ENCODE measurements around the gene SKAP1.

SKAP1 gene

DNA sequence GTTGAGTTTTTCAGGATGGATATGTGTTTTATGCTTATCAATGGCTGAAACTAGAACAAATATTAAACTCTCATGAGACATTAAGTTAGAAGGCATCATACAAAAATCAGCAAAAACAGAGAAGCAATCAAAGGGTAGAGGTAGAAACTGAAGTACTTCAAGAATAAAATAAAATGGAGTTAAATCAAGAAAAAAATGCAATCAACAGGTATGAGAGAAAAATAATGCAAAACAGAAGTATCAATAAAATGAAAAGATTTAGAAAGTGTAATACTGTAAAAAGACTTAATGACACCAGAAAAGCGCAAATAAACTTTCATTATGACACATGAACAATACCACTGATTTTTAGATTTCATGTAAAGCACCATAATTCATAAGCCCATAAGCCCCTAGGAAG is 112.3 kb downstream of the SKAP1 start:
- no peak for TF ChIP-seq ZFX (IDR thresholded peaks at IDR 0.05; ENCODE audit: borderline replicate concordance)
- TF ChIP-seq, protein P1, sequence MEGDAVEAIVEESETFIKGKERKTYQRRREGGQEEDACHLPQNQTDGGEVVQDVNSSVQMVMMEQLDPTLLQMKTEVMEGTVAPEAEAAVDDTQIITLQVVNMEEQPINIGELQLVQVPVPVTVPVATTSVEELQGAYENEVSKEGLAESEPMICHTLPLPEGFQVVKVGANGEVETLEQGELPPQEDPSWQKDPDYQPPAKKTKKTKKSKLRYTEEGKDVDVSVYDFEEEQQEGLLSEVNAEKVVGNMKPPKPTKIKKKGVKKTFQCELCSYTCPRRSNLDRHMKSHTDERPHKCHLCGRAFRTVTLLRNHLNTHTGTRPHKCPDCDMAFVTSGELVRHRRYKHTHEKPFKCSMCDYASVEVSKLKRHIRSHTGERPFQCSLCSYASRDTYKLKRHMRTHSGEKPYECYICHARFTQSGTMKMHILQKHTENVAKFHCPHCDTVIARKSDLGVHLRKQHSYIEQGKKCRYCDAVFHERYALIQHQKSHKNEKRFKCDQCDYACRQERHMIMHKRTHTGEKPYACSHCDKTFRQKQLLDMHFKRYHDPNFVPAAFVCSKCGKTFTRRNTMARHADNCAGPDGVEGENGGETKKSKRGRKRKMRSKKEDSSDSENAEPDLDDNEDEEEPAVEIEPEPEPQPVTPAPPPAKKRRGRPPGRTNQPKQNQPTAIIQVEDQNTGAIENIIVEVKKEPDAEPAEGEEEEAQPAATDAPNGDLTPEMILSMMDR (IDR thresholded peaks at IDR 0.05): no peak
- no peak overlapping the region for H3K27ac ChIP-seq

DNA sequence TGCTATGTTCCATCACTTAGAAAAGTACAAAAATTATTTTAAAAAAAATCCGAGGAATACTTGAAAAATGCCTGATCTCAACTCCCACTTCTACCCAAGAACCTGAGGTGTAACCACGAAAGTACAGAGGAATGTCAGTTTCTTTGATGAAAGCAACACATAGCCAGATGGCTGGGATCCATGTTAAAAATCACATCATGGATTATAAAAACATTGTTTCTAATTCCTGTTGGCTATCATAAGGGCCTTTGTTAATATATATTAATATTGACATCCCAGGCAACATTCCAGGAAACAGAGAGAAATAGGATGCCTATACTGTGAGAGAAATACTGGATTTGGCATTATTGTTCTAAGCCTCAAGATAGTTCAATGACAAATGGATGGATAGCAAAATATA is 115.3 kb downstream of the SKAP1 start:
- TF ChIP-seq, protein P1 (IDR thresholded peaks at IDR 0.05): no peak
- no peak for TF ChIP-seq ZFX (IDR thresholded peaks at IDR 0.05; ENCODE audit: borderline replicate concordance)
- H3K27ac ChIP-seq: no peak overlapping the region

DNA sequence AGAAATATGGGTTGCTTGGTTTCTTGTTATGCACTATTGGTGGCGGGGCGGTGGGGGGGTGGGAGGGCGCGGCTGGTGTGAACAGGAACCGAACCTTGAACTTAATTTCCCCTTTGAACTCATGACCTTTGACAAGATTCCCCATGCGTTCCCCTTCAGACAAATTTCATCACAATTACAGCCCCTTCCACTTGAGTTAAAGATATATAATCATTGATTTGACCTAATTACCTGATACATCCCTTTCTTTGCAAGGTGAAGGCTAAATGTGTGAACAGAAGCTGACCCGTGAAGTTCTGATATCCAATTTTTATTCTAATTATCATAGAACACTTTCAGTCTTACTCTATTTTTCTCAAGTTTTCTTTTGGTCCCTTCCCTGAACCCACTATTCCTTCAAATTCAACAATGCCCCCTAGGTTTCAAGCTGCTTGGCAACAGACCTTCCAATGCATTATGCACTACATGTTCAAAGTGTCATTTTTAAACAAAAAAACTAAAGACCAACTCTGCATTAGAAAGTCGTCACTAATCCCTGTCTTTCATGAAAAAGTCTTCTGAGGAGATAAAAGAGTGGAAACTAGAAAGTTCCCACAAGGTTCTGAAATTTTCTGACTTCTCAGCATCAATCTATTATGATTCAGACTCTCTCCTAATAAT is 116.8 kb downstream of the SKAP1 start:
- H3K27ac ChIP-seq: no peak overlapping the region
- TF ChIP-seq ZFX (IDR thresholded peaks at IDR 0.05; ENCODE audit: borderline replicate concordance): no peak
- TF ChIP-seq, protein P1 (IDR thresholded peaks at IDR 0.05): no peak

DNA sequence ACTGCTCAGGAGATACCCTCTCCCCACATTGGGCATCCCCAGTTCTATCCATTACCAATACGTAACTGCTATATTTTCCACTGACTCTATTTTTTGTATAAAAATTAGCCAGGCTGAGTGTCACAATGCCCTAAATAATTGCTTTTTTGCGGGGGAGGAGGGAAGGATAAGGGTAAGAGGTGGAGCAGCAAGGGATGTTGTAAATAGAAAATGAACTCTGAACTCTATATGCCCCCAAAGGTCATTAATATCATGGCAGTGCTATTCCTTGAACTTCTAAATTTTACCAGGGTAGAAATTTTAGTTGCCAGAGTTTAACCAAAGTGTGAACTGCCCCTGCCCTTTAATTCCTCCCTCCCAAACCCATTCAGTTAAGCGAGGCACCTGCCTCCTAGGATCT is 118.7 kb downstream of the SKAP1 start:
- no peak overlapping the region for H3K27ac ChIP-seq
- TF ChIP-seq, protein P1 (IDR thresholded peaks at IDR 0.05): no peak
- TF ChIP-seq ZFX (IDR thresholded peaks at IDR 0.05; ENCODE audit: borderline replicate concordance): no peak

DNA sequence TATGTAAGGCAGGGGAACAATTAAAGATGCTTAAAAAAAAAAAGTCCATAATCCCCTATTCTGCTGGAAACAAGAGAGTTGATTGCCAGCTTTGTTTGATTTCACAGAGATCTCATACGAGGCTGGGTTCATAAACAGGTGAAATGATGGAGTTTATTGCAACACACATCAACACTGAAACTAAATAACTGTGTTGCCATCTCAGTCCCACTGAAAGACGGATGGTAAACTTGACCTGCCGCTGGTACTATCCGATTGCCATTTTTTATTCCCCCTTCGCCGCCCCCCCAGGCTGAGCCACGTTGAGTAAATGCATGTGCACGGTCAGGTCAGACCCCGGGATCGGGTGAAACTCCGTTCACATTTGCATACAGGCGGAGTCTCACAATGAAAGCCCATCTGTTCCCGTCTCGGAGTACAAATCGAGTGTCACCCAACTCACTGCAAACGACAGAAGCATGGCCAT is 119.2 kb downstream of the SKAP1 start:
- TF ChIP-seq, protein P1 (IDR thresholded peaks at IDR 0.05): no peak
- no peak for TF ChIP-seq ZFX (IDR thresholded peaks at IDR 0.05; ENCODE audit: borderline replicate concordance)
- no peak overlapping the region for H3K27ac ChIP-seq

DNA sequence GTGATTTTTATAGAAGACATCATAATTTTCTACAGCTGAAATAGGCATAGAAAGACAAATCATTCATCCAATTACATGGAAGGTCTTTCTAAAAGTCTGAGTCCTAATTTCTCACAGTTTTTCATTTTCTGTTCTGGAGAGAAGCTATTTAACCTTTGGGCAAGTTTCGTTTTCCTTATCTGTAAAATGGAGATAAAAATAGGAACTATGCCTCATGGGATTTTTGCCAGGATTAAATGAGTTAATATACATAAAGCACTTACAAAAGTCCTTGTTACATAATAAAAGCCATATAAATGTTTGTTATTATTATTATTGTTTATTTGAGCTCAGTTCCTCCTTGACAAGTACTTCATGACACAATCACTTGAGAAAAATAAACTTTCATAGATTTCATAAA is 121.4 kb downstream of the SKAP1 start:
- H3K27ac ChIP-seq: no peak overlapping the region
- no peak for TF ChIP-seq ZFX (IDR thresholded peaks at IDR 0.05; ENCODE audit: borderline replicate concordance)
- TF ChIP-seq, protein P1 (IDR thresholded peaks at IDR 0.05): no peak

DNA sequence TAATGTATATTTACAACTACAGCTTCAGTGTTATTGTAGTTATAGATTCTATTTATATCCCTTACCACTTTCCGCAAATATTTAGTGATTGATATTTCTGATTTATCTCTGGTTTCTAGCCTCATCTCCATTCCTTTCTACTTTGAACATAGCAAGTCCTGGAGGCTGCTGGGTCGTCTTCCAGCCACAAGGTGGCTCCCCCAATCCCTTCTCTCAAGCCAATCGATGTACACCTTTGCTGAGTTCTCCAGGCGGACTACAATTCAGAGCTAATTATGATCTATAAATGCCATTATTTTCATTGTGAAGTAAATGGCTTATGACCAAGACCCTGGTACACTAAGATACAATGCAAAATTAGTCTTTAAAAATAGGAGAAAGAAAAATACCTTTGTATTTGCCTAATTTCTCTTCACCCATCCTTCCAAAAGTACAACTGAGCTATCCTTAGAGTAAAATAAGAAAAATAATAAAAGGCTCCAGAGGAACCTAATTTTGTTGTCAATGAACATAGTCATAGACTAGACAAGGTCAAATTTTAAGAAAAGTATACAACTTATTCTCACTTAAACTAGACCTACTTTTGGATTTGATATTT is 122.1 kb downstream of the SKAP1 start:
- TF ChIP-seq, protein P1 (IDR thresholded peaks at IDR 0.05): peak; percentile 93
- TF ChIP-seq ZFX (IDR thresholded peaks at IDR 0.05; ENCODE audit: borderline replicate concordance): no peak
- no peak overlapping the region for H3K27ac ChIP-seq
